HG02884 (cell line): Measurements from ENCODE around the gene TNS1.

Experiments used
- ATAC-seq: cut with Tn5 transposase; IDR thresholded peaks from one replicate; pipeline ENCODE4 v1.9.1; 2021; ENCODE audit warnings: mild to moderate bottlenecking, moderate library complexity; ENCODE audit not compliant: unreplicated experiment

The TNS1 gene

GRCh38 chr2:217916504-217917254 lies 86.1 kb downstream of the TNS1 start:
- ATAC-seq: no peak

DNA sequence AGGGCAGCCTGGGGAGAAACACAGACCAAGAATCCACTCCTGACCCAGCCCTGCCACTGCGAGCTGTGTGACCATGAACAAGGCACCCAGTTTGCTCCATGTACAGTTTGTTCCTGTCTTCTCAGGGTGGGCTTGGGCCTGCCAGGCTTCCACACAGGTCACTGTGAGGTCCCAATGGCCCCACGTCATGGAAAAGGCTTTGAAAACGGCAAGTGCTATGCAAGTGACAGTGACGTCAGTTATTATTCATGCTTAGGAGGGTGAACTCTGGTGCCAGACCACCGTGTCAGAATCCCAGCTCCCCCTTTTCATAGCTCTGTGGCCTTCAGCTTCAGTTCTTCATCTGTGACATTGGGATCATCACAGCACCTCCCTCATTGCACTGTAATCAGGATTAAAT lies 87.1 kb downstream of the TNS1 start:
- no peak for ATAC-seq

- no peak for ATAC-seq
These were observed 87.9 kb downstream of the TNS1 start for GRCh38 chr2:217914878-217915277.

- ATAC-seq: no peak
These were observed 88.7 kb downstream of the TNS1 start for GRCh38 chr2:217914078-217914477.

DNA sequence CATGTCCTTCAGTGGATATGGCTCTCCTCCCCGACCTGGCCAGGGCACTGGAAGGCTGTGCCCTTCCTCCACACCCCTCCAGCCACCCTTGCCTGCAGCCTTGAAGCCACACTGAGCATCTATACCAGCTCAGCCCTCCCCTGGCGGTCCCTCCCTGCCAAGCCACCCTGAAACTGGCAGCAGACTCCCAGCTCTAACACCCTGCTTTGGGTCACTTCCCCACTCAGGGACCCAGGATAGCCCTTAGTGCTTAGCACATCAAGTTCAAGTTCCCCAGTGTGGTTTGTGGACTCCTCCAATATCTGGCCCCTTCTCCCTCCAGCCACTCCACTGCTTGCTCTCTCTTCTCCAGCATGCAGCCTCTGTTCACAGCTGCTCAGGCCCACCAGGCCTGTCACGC lies 89.4 kb downstream of the TNS1 start:
- no peak for ATAC-seq

DNA sequence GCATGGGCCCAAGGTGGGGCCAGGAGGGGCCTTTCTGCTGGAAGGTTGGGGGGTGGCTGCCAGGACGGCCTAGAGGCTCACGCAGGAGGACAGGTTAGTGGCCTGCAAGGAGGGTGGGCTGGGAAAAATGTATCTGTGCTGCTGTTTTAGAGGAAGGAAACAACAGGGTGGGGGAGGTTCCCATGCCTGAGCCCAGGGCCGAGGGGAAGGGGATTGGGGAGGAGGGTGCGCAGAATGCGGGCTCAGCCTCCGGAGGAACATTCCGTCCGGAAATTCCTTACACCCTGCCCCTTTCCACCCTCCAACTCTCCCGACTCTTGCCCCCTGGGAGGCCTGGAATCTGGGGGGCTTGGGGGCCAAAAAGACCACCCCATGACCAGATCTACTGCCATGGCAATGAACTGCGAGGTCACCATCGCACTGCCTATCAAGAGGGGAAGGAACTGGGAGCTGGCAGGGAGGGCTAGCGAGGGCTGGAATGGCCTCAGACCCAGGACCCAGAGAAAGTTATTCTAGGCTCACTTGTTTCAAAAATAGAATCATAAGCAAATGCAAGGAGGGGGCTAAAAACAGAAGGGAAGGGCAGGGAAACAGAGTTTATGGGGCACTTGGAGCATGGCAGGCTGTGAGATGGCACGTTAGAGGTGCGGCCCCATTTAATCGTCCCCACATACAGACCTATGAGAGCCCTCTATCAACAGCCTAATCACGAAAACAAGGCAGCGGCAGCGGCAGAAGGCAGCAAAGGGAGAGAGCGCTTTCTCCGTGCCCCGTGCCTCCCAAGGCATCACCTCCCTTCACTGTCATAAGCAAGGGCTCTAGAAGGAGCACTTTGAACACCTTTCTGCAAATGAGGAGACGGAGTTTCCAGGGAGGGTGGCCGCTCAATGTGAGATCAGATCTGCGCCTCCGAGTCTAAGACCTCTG lies 90.4 kb downstream of the TNS1 start:
- ATAC-seq: no peak

- ATAC-seq: no peak
These were observed 91.3 kb downstream of the TNS1 start for GRCh38 chr2:217911283-217912097.

DNA sequence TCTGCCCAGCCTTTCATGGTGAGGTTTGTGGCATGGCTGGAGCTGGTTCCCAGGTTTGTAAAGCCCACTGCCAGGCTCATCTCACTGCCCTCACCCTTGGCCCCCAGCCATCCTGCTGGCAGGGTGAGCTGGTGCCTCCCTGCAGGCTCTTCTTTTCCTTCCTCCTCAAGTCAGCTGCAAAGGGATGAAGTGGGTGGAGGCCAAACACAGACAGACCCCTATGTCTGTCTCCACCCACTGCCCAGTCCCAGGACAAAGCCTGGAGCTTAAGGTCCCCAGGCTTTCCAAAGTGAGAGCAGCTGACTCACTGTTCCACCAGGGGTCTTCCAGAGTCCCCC lies 92.0 kb downstream of the TNS1 start:
- no peak for ATAC-seq

DNA sequence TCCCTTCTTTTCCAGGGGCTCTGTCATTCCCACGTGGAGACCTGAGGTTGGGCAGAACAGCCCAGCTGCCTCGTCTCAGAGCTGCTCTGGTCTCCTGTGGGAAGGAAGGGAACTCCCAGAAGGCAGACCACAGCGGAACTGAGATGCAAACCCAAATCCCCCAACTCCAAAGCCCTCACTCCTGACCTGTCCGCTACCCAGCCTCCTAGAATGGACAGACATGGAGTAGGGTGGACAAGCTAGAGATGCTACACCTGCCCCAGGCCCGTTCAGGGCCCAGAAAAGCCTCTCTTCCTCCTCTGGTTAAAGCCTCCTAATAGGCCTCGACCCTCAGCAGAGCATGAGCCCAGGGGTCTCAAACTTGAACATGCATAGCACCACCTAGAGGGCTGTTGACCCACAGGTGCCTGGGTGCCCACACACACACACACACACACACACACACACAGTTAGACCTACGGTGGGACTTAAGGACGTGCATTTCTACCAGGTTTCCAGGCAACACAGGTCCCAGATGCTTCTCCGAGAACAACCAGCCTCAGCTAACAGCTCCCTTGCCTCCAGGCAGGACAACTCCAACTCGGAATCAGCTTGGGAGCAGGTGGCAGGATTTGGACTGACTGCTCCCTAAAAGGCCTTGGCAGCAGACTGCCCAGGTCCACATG lies 93.5 kb downstream of the TNS1 start:
- no peak for ATAC-seq

DNA sequence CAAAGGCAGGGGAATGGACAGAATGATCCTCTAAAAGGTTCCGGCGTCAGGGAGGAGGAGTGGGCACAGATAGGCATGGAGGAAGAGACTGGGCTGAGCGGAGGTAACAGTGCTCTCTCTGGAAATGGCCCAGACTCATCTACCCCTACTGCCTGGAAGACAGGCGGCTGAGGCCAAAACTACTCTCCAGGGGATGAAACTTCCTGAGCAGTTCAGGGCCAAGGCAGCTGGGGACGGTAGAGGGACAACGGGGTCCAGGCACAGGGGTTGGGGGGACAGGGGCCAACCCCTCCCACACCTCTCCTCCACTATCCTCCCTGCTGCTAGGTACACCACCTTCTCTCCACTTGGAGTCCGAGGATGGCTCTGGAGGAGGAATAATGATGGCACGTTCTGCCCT lies 94.3 kb downstream of the TNS1 start:
- no peak for ATAC-seq

DNA sequence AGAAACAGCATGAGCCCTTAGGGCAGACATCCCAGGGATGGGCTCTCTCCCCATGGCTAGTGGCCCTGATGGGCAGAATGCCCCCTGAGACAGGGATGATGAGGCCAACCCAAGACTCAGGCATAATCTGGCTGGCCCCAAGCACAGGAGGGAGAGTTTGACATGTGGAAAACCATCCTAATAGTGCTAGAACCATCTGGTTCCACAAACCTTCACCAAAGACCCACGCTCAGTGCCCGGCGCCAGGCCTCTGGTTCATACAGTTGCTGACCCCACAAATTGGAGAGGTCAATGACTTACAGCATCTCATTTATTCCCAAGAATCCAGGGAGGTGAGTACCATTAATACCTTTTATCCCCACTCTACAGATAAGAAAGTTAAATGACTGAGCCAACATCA lies 95.5 kb downstream of the TNS1 start:
- ATAC-seq: no peak

- no peak for ATAC-seq
These were observed 96.0 kb downstream of the TNS1 start for GRCh38 chr2:217906798-217907197.

GRCh38 chr2:217905896-217906295 lies 96.9 kb downstream of the TNS1 start:
- no peak for ATAC-seq

DNA sequence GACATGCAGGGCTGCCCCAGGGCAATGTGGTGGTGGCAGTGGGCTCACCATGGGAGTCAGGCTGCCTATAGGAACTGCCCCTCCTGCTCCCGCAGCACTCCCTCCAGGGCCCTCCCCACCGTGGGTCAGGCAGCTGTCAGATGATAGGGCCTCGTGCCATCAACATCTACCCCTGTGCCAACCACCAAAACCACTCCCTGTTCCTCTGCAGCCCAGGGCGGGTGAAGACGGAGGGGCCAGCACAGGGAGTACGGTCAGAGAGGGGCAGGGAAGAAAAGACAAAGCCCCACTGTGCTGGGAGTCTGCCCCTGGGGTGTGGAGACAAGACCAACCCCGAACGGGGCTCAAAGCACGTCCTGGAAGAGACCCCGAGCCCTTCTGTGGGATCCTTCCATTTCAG lies 97.4 kb downstream of the TNS1 start:
- no peak for ATAC-seq

DNA sequence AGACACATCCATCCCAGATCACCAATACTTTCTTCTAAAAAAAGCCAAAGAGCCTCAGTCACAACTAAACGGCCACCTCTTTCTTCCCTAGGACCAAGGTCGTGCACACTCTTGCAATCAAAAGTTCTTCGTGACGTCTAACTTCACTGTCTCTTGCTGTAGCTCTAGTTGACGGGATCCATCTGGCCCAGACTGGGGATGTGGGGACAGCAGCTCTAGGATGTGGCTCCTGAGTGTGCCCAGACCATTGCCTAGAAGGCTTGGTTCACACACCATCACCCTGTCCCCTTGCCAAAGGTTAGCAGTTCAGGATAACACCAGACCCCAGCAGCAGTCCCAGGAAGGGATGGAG lies 98.2 kb downstream of the TNS1 start:
- ATAC-seq: no peak

DNA sequence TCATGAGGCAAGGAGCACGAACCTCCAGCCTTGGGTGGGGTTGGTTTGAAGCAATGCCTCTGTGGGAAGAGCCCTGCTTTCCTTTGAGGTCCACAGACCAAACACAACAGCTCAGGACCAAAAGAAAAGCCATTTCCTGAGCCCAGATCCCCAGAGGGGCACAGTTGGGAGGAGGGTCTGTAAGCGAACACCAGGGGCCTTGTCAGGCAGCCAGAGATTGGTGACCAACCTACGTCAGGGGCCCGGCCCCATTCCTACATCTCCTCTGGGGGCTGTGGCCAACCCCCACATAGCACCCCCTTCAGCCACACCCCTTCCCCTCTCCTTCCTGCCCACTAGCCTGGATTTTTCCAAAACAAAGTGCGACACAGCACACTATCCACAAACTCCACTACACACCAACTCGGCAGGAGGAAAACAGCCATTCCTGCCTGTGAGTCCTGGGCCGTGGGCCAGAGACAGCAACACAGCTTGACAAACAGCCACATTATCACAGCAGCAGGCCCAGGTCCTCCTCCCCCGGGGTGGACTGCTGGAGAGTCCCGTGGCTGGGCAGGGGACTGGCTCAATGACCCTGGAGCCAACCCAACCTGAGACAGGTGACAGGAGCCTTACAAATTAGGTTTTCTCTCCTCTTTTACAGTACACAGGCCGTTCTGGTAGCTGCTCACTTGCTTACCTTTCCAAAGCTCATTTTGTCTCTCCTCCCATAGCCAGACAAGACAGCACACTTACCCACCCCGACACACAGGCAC lies 98.8 kb downstream of the TNS1 start:
- ATAC-seq: no peak

DNA sequence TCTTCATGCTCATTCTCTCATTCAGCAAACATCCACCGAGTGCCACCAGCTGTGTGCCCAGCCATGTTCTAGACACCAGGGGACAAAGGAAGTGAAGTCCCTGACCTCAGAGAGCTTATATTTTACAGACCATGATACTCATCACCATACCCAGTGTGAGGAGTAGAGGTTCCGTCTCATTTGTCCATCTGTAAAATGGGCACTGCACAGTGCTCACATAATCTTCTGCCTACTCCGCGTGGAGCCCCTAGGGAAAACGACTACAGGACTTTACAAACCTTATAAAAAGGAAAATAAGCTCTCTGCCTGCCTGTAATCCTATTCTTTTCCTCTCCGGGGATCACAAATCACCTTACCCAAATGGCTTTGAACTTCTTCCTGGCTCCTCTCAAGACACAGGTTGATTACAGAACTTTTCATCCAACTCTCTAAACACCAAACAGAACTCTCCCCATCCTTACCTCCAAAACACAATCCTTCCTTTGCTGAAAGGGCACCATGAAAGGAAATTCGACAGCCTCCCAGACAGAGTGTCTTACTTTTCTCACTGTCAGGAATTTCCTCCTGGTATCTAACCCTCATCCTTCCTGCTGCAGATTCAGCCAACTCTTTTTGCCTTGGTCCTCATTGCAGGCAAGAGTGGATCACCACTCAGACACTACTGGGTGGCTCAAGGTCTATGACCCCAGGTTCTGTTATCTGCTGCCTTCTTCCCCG lies 99.5 kb downstream of the TNS1 start:
- ATAC-seq: no peak

GRCh38 chr2:217902379-217903141 lies 100.2 kb downstream of the TNS1 start:
- ATAC-seq: no peak

- no peak for ATAC-seq
These were observed 100.9 kb downstream of the TNS1 start for GRCh38 chr2:217901835-217902378.
